ENCODE results near the gene LUM. TPM values are rescaled to one million over a fixed set of nuclear protein-coding genes. Genes with fewer than 3 reads are reported as not detected.

LUM gene
- total and polyA plus RNA-seq, 2 experiments from 2014 or later: 0.27 TPM; not detected in 1

GRCh38 chr12:91133871-91134270 is 22.6 kb upstream of the LUM start:
- H3K4me2 ChIP-seq: no peak overlapping the region

More at GRCh38 chr12:91133871-91134270, 22.6 kb upstream of the LUM start:
- Histone ChIP-seq H4K20me1 (replicated peaks; ENCODE audit: insufficient read depth) (no peaks in the 10 kb centered on the region), H3K9me2 (ENCODE audit: insufficient read depth) (no peaks in the 10 kb centered on the region), H3F3A (replicated peaks; ENCODE audit: low read depth) (no peaks in the 10 kb centered on the region), H3K27me3 (ENCODE audit: insufficient read depth) (no peaks in the 10 kb centered on the region), H3K36me3 (ENCODE audit: insufficient read depth) (no peaks in the 10 kb centered on the region), H3K4me1 (ENCODE audit: insufficient read depth) (no peaks in the 10 kb centered on the region), H3K27ac (ENCODE audit: low read depth) (no peak overlapping the region), H3K79me2 (replicated peaks; ENCODE audit: insufficient read depth) (no peaks in the 10 kb centered on the region), H2AFZ (no peak overlapping the region), H3K4me3 (no peak overlapping the region)
- ATAC-seq (no peak), DNase-seq (ENCODE audit: low spot score) (no peak)
- no peaks in the 10 kb centered on the region for H3K9me3 Mint-ChIP-seq
- no peaks in the 10 kb centered on the region for H3K27me3 Mint-ChIP-seq (ENCODE audit: insufficient read depth, low read depth, poor library complexity)
- TF ChIP-seq STAT1 (IDR thresholded peaks at IDR 0.05; ENCODE audit: unreplicated experiment) (no peak), CREB1 (CRISPR knock-in tag; IDR thresholded peaks at IDR 0.05; ENCODE audit: low read depth) (no peak), ZNF462 (CRISPR knock-in tag; IDR thresholded peaks at IDR 0.05) (no peak), CTCF (conservative IDR thresholded peaks at IDR 0.05; ENCODE audit: low read depth in 2 of 2) (no peak), EZH2 (IDR thresholded peaks at IDR 0.05; ENCODE audit: low read depth, unreplicated experiment) (no peak), ZNF114 (CRISPR knock-in tag; IDR thresholded peaks at IDR 0.05) (no peak), EZH2phosphoT487 (IDR thresholded peaks at IDR 0.05; ENCODE audit: unreplicated experiment) (no peak), ZNF331 (CRISPR knock-in tag; IDR thresholded peaks at IDR 0.05; ENCODE audit: low read depth) (no peak), ETS1 (IDR thresholded peaks at IDR 0.05) (no peak), REST (IDR thresholded peaks at IDR 0.05; ENCODE audit: unreplicated experiment) (no peak), JUNB (IDR thresholded peaks at IDR 0.05; ENCODE audit: unreplicated experiment) (no peak)
- H3K36me3 Mint-ChIP-seq (ENCODE audit: low read depth): no peaks in the 10 kb centered on the region
- H3K4me3 Mint-ChIP-seq: no peak overlapping the region
- no peaks in the 10 kb centered on the region for H3K4me1 Mint-ChIP-seq
- no peak overlapping the region for H3K27ac Mint-ChIP-seq

Measured in GM23338 (cell line).